GM21360 (cell line): ENCODE measurements around the gene PSG6.
"Not testable (repeated sequence)": the region's sequence is repeated elsewhere in the genome, so short reads cannot be mapped to it uniquely, and the experiment has no call there.

Source experiments
- ATAC-seq: cut with Tn5 transposase; IDR thresholded peaks from one replicate; pipeline ENCODE4 v1.9.1; 2021; ENCODE audit warnings: mild to moderate bottlenecking, moderate library complexity; ENCODE audit not compliant: unreplicated experiment

The PSG6 gene

DNA sequence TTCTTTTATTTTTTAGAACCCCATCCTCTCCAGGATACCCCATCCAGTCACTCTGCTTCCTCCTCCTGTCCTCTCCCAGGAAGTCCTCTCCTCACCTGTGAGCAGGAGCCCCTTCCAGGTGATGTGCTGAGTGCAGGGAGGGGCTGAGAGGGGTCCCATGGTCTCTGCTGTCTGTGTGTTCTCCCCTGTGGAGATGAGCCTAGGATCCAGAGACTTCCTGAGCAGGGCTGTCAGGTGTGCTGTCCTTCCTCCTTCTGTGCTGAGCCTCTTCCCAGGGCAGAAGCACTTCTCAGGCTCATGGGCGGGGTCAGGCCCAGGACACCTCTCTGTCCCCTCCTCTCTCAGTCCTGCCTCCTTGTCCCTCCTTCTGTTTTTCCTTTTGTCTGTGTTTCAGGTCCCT, at the start of gene PSG6:
PSG6 (minus strand) TSS at position 261 of the 400 bp plus-strand sequence; CDS start at position 159, 102 bp downstream.
- not testable (repeated sequence) for ATAC-seq

- ATAC-seq = no peak
These were observed 47.5 kb upstream of the PSG6 start for GRCh38 chr19:42965176-42965575.

DNA sequence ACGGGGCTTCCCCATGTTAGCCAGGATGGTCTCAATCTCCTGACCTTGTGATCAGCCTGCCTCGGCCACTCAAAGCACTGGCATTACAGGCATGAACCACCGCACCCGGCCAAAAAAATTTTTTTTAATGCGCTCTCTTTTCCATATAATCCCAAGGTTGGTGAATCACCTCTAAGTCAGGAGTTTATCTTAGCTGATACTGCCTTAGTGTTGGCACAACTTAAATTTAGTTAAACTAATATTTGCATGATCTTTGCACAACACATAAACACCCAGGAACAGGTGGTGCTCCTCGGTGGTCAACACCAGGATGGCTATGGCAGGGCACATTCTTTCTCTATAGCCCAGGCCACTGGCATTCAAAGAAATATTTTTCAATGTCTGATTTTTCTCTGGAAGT, 43.4 kb upstream of the PSG6 start:
- ATAC-seq = no peak

GRCh38 chr19:42952126-42952525, 34.4 kb upstream of the PSG6 start:
- not testable (repeated sequence) for ATAC-seq

- not testable (repeated sequence) for ATAC-seq
These were observed 33.8 kb upstream of the PSG6 start for GRCh38 chr19:42951476-42951875.

DNA sequence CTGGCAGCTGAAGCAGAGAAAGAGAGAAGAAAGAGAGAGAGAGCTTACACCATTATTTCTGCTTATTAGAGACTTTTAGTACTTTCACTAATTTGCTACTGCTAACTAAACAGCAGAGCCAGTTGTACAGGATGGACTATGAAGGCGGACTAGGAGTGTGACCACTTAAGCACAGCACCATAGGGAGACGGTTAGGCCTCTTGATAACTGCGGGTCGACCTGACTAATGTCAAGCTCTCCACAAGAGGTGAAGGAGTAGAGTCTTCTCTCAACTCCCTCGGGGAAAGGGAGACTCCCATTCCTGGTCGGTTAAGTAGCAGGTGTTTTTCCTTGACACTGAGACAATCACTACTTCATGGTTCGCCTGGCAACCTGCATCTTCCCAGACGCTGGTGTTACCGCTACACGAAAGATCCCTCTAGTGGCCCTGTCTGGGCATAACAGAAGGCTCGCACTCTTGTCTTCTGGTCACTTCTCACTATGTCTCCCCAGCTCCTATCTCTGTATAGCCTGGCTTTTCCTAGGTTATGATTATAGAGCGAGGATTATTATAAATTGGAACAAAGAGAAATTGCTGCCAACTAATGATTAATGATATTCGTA, 24.6 kb upstream of the PSG6 start:
- no peak for ATAC-seq

DNA sequence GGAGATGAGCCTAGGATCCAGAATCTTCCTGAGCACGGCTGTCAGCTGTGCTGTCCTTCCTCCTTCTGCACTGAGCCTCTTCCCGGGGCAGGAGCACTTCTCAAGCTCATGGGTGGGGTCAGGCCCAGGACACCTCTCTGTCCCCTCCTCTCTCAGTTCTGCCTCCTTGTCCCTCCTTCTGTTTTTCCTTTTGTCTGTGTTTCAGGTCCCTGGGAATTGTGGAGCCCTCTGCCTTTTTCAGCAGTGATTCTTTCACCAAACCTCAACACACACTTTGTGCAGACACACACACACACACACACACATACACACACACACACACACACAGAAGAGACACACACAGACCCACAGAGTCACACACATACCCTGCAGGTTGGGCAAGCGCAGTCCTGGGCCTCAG, 19.4 kb upstream of the PSG6 start, which contains the start of gene PSG7:
PSG7 (minus strand) TSS at position 101 of the 400 bp plus-strand sequence. CDS start 131 bp downstream, outside the sequence.
- not testable (repeated sequence) for ATAC-seq

GRCh38 chr19:42934726-42935125, 17.0 kb upstream of the PSG6 start:
- not testable (repeated sequence) for ATAC-seq

GRCh38 chr19:42934183-42934582, 16.5 kb upstream of the PSG6 start:
- ATAC-seq = not testable (repeated sequence)

- ATAC-seq = not testable (repeated sequence)
These were observed 15.7 kb upstream of the PSG6 start for GRCh38 chr19:42933412-42933811.

DNA sequence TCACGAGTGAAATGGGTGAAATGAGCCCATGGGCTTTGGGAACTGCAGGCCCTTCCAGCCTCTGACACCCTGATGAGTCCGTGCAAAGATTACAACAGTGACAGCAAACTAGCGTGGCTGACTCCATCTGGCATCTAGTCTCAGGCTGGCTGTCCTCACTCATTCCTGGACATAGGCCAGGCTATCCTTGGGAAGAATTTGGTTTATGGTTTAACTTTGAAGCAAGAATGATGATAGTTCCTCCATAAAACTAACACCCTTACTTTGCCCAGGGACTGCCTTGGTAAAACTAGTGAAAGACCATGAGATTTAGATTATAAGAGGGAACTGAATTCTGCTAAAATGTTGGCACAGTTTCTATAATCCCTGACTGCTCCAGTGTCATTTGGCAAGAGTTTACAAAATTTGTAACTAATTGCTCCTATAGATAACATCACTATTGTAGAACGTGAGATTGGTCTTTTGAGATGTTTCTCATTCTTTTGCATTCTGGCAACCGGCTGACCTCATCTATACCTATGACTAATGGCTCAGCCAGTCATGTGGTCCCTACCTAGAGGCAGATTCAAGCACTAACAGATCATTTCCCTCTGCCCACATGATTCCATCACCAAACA, 14.9 kb upstream of the PSG6 start:
- not testable (repeated sequence) for ATAC-seq

DNA sequence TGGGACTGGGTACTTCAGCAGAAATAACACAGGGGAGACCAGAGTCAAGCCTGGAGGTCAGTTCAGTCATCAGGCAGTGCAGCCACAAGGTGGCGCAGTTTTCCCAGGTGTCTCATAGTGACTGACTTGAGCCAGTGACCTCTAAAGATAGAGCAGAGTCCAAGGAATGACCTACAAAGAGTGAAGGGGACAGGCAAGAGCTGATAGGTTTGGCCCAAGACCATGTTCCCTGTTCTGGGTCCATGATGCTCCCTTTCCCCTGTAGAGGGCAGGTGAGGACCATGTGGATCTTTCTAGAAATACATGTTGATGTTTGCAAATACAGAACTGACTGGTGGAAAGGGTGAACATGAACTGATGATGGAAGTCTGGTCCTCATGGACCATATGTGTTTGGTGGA, 12.5 kb upstream of the PSG6 start:
- not testable (repeated sequence) for ATAC-seq

GRCh38 chr19:42928896-42929295, 11.2 kb upstream of the PSG6 start:
- no peak for ATAC-seq

DNA sequence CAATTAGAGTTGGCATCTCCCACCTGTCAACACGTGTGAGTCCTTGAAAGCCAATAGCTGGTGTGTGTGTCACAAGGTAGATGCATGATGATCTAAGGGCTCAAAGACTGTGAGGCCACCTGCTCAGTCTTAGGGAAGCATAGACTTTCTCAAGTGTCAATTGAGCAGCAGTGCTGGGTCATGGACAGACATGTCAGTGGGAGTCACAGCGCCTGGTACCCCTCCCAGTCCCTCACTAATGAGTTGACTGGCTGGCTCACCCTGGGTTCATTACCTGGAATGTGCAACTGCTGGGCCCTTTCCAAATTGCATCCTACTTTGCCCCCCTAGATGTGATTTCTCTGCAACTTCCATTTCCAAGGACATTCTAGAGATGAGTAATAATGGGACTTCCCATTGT, 9.1 kb upstream of the PSG6 start:
- no peak for ATAC-seq

GRCh38 chr19:42923106-42923505, 5.4 kb upstream of the PSG6 start:
- not testable (repeated sequence) for ATAC-seq

DNA sequence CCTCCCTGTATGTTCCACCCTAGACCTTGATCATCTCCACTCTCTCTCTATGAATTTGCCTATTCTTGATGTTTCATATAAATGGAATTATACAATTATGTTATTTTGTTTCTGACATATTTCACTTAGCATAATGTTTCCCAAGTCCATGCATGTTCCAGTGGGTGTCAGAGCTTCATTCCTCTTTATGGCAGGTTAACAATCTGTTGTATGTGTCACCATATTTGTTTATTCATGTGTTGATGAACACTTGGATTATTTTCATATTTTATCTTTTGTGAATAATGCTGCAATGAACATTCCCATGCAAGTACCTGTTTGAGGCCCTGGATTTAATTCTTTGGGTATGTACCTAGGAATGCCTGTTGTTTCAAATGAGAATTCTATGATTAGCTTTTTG, 3.3 kb upstream of the PSG6 start:
- ATAC-seq = not testable (repeated sequence)

GRCh38 chr19:42919757-42920079, 2.0 kb upstream of the PSG6 start:
- no peak for ATAC-seq

DNA sequence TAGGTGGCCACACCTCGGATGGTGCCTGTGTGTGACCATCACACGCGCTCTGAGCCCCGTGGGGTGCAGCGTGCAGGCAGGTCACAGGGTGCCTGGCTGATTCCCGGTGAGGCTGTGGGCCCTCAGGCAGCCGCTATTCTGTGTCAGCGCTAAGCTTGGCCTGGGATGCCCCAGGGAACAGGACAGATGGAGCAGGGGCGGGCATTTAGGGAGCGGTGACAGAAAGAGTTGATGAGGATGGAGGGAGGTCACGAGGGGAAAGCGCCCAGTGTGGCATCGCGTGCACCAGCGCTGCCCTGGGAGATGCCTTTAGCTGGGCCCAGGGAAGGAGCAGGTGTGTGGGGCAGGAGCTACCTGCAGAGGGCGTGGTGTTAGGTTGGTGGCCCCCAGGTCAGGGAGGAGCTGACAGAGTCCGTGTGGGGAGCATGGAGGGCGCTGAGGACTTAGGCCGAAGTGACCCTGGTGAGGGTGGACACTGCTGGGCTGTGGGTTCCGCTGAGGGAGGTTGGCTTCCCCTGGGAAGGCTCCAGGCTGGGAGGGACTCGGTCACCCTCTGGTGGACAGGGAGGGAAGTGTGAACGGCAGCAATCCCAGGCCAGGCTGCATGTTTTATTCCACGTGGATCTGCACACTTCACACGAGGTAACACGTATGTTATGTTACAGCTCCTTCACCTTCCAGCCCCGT, 1.5 kb upstream of the PSG6 start:
- ATAC-seq = not testable (repeated sequence)

DNA sequence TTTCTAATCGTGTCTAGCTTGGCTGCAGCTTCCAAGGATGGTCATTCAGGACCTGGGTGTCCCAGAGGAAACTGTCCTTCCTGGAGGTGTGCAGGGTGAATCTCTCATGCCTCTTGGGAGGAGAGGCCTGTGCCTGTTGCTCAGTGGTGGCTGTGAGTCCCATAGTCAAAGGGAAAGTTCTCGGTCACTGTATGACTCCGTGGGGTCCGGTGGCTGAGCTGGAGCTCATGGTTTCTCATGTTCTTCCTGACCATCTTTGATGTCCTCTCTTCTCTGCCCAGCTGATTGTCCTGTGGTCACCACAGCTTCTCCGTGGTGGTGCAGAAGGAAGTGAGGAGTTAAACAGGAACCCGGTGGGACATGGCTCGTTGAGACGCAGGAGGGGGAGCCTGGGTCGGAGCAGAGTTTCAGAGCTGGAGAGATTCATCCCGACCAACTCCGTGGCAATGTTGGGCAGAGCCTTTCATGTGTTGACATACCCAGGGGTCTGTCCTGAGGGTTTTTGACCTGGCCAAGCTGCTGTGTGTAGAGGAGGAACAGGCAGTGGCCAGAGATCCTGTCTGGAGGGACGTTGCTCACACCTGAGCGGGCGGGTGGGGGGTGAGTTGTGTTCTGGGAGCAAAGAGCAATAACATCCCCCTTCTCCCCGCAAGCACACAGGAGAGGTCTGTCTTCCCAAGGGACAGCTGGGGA, 829 bp upstream of the PSG6 start:
- ATAC-seq = not testable (repeated sequence)

GRCh38 chr19:42916931-42917330, 763 bp downstream of the PSG6 start:
- ATAC-seq = not testable (repeated sequence)

GRCh38 chr19:42913516-42913915, 4.2 kb downstream of the PSG6 start:
- not testable (repeated sequence) for ATAC-seq
